ENCODE measurements around the gene GLRA3.

- TF ChIP-seq SIN3A (conservative IDR thresholded peaks at IDR 0.05 in 1 of 2, IDR thresholded peaks at IDR 0.05 in 1 of 2; ENCODE audit: low read depth in 1 of 2, low read length in 2 of 2) (no peak), KDM1A (IDR thresholded peaks at IDR 0.05; ENCODE audit: borderline replicate concordance, low read length) (no peak), SP4 (IDR thresholded peaks at IDR 0.05; ENCODE audit: low read length) (no peak)
- TF ChIP-seq, protein P1, sequence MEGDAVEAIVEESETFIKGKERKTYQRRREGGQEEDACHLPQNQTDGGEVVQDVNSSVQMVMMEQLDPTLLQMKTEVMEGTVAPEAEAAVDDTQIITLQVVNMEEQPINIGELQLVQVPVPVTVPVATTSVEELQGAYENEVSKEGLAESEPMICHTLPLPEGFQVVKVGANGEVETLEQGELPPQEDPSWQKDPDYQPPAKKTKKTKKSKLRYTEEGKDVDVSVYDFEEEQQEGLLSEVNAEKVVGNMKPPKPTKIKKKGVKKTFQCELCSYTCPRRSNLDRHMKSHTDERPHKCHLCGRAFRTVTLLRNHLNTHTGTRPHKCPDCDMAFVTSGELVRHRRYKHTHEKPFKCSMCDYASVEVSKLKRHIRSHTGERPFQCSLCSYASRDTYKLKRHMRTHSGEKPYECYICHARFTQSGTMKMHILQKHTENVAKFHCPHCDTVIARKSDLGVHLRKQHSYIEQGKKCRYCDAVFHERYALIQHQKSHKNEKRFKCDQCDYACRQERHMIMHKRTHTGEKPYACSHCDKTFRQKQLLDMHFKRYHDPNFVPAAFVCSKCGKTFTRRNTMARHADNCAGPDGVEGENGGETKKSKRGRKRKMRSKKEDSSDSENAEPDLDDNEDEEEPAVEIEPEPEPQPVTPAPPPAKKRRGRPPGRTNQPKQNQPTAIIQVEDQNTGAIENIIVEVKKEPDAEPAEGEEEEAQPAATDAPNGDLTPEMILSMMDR (IDR thresholded peaks at IDR 0.05; ENCODE audit: control extremely low read depth in 1 of 3, insufficient read depth in 1 of 3, low read depth in 1 of 3, low read length in 3 of 3) = no peak
Measured at GRCh38 chr4:174663216-174663615, 165.8 kb downstream of the GLRA3 start.

Data from H1 (cell line).